GM10248 (cell line): ENCODE data around the gene PAAF1.

Experiments used
- CTCF ChIA-PET: fragments of 300-600 bp; sonication (Branson Sonifier 250); formaldehyde crosslinking; extraction: SDS; loops from one replicate; lab custom pipeline; 2021; ENCODE audit warnings: antibody characterized with exemption; lab: Yijun Ruan, JAX
- POLR2A ChIA-PET: fragments of 350-650 bp; sonication (Branson Sonifier 250); formaldehyde crosslinking; extraction: SDS; loops from one replicate; lab custom pipeline; 2020; ENCODE audit warnings: antibody characterized with exemption; lab: Yijun Ruan, JAX
- DNase-seq: peaks from one replicate; pipeline ENCODE4 v3.0.0; 2012; ENCODE audit errors: extremely low spot score
- CTCF ChIP-seq: IDR thresholded peaks from 2 replicates; pipeline ENCODE4 v1.5.1; 2012; ENCODE audit warnings: mild to moderate bottlenecking, low read depth; ENCODE audit errors: extremely low read depth, missing control alignments, control extremely low read depth

The PAAF1 gene

GRCh38 chr11:73944085-73944484 is 67.3 kb downstream of the PAAF1 start:
- ChIA-PET CTCF (interaction anchor here (1.0 kb wide), 1 partner anchor 12 kb away, joined by 3 read pairs; no protein-coding TSS in a partner anchor), POLR2A (no interaction called here)
- no peak for TF ChIP-seq CTCF
- DNase-seq: no peak

GRCh38 chr11:73944901-73945300 is 68.1 kb downstream of the PAAF1 start:
- ChIA-PET CTCF (no interaction called here), POLR2A (no interaction called here)
- no peak for TF ChIP-seq CTCF
- no peak for DNase-seq

- no peak for TF ChIP-seq CTCF
- ChIA-PET CTCF (interaction anchor here (1.2 kb wide), 1 partner anchor 14 kb away, joined by 3 read pairs; no protein-coding TSS in a partner anchor), POLR2A (no interaction called here)
- no peak for DNase-seq
Measured at GRCh38 chr11:73945396-73945795, 68.6 kb downstream of the PAAF1 start.

GRCh38 chr11:73946798-73947458 is 70.1 kb downstream of the PAAF1 start:
- CTCF ChIA-PET: interaction anchor here (1.2 to 4.2 kb wide), 2 partner anchors 13 to 17 kb away, joined by 3 to 15 read pairs; no protein-coding TSS in a partner anchor
- DNase-seq: no peak
- POLR2A ChIA-PET: interaction anchor here (0.6 kb wide), 1 partner anchor 36 kb away, joined by 5 read pairs; the partner anchor contains the start of gene UCP2
- TF ChIP-seq CTCF: no peak

GRCh38 chr11:73949246-73949645 is 72.4 kb downstream of the PAAF1 start:
- CTCF ChIA-PET: interaction anchor here (4.2 kb wide), 1 partner anchor 15 kb away, joined by 15 read pairs; no protein-coding TSS in a partner anchor

GRCh38 chr11:73949912-73950311 is 73.1 kb downstream of the PAAF1 start:
- no peak for DNase-seq
- ChIA-PET POLR2A (no interaction called here), CTCF (interaction anchor here (0.8 to 4.2 kb wide), 2 partner anchors 8 to 14 kb away, joined by 3 to 15 read pairs; no protein-coding TSS in a partner anchor)
- no peak for TF ChIP-seq CTCF

More at GRCh38 chr11:73949246-73949645, 72.4 kb downstream of the PAAF1 start:
- POLR2A ChIA-PET: no interaction called here
- no peak for TF ChIP-seq CTCF
- DNase-seq: no peak
